Adrenal gland (tissue), 12 donors: ENCODE measurements around the gene RASD1. TPM values are rescaled to one million over a fixed set of nuclear protein-coding genes. Genes with fewer than 3 reads are reported as not detected.

Experiments used
- DNase-seq, 7 donors: peaks; one replicate each; pipeline ENCODE4 v3.0.0-alpha.2; 2019 to 2020
- H3K27ac ChIP-seq, 5 donors: fragments of 200-600 bp; sonication (generic) in 4 of 5; 1 replicate in 3 of 5; 2 replicates in 2 of 5; pipeline versions ENCODE4 v1.5.1 to v1.8.0; 2016 to 2020; ENCODE audit warnings: mild to moderate bottlenecking in 1 of 5
- H3K27me3 ChIP-seq: fragments of 200-600 bp; 2 replicates; pipeline ENCODE4 v1.8.0; 2021
- H3K36me3 ChIP-seq, 2 donors: fragments of 200-600 bp; replicated peaks in 1 of 2; 1 replicate in 1 of 2; 2 replicates in 1 of 2; pipeline versions ENCODE4 v1.5.1 to v1.8.0; 2018 to 2022
- H3K4me1 ChIP-seq, 2 donors: fragments of 200-600 bp; replicated peaks in 1 of 2; 1 replicate in 1 of 2; 2 replicates in 1 of 2; pipeline versions ENCODE4 v1.5.1 to v1.8.0; 2018 to 2021
- H3K4me3 ChIP-seq, 4 donors: fragments of 200-600 bp; sonication (generic) in 3 of 4; one replicate each; pipeline ENCODE4 v1.5.1; 2016 to 2018
- H3K9me3 ChIP-seq, 3 donors: fragments of 200-600 bp; sonication (generic) in 1 of 3; replicated peaks in 1 of 3; 1 replicate in 2 of 3; 2 replicates in 1 of 3; pipeline versions ENCODE4 v1.5.1 to v1.8.0; 2016 to 2021
- CTCF ChIP-seq, 6 experiments: fragments of 450-650 bp in 4 of 6; fragments of 200-600 bp in 2 of 6; sonication (generic) in 1 of 6; IDR thresholded peaks; 1 replicate in 5 of 6; 2 replicates in 1 of 6; pipeline versions ENCODE4 v1.5.1 to v1.8.0; 2016 to 2021; ENCODE audit warnings: antibody characterized with exemption in 6 of 6, mild to moderate bottlenecking in 2 of 6, moderate library complexity in 1 of 6
- POLR2A ChIP-seq, 2 donors: fragments of 450-650 bp; IDR thresholded peaks; one replicate each; pipeline ENCODE4 v1.6.1; 2017; ENCODE audit warnings: antibody characterized with exemption in 2 of 2, mild to moderate bottlenecking in 2 of 2, moderate library complexity in 1 of 2
- WGBS, 4 donors: extraction: QIAGEN DNeasy Blood & Tissue Kit in 2 of 4; methylation state at CpG; one replicate each; pipeline versions ENCODE4 v1.1.5 to v1.1.7; 2013 to 2017; 5-methylcytosine and 5-hydroxymethylcytosine counted together
- intact Hi-C, 2 donors: fragments of 100-400 bp; cut with DNase I; formaldehyde crosslinking; loops; one replicate each; pipeline versions ENCODE4 v1.14.1 to v1.15.0; 2022 to 2023
- polyA plus RNA-seq, 3 donors: library from polyadenylated mRNA; stranded (reverse); fragments of 200-250 nt in 2 of 3; fragments of 350-450 nt in 1 of 3; fragmentation: Illumina TruSeq in 1 of 3; extraction: RNeasy Lipid Tissue Mini Kit (QIAGEN cat#74804) in 1 of 3; gene quantifications; one replicate each; pipeline ENCODE4 v1.2.3, GENCODE V29; 2013 to 2014
- total RNA-seq, 9 donors: library from RNA; depleted of rRNA in 4 of 9; stranded (reverse); fragments of >200 nt in 4 of 9; fragments of 120-200 nt in 1 of 9; fragmentation: NEBNext Ultra II Directional in 1 of 9; extraction: Animal tissue kit (Norgen Biotek cat#: 25700) in 1 of 9; gene quantifications; one replicate each; pipeline versions ENCODE4 v1.1.0 to v1.2.4, GENCODE V29; 2013 to 2023
- donor health status: healthy with polysubstance abuse.
- donor health status: Bipolar disorder and iron deficiency.
- donor health status: DM: yes; HTN: yes; CAD: no.
- donor health status: DM: no; HTN: no; CAD: no.
- donor health status: DM: no; HTN: no; CAD: no.
- donor health status: DM: yes; HTN: yes; CAD: no.

The RASD1 gene
- total and polyA plus RNA-seq, 12 donors, result 4.5 to 134 (median 18.4) TPM

DNA sequence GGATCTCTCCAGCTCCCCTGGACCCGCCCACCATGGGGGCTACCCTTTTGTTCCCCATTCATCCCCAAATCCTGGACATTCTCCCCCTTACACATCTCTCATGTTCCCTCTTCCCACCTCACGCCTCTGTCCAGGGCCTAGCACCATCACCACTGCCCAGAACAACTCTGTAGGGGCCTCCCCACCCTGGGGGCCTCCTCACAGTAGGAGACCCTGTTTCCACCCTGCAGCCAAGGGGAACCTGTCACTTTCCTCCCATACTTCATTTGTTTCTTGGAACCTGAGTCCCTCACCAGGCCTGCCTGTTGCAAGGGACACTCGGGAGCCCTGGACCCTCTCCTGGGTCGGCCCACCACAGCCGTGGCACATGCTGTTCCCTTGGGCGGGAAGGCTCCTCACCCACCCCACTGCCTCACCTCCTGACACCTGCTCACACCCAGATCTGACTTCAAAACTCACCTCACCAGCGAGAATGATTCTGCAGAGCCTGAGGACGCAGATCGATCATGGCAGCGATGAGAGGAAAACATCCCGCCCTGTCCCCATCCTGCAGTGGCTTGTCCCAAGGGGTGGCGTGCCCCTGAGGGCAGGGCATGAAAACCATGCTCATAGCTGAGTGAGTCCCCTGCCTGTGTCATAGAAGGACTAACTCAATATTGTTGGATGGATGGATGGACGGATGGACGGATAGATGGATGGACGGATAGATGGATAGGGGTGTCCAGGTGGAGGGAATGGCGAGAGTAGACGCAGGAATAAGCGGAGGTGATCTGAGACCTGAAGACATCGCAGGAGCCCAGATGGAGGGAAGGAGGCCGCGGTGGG, 6.8 kb upstream of the RASD1 start:
- Histone ChIP-seq H3K27me3 (no peaks in the 10 kb centered on the region), H3K27ac (no peak overlapping the region), H3K36me3 (no peaks in the 10 kb centered on the region), H3K9me3 (no peaks in the 10 kb centered on the region), H3K4me1 (no peaks in the 10 kb centered on the region), H3K4me3 (no peak overlapping the region)
- WGBS, 4 donors, result 84 to 93% (median 90%) methylated on average over 16 to 21 of the region's 21 CpGs
- TF ChIP-seq CTCF (IDR thresholded peaks at IDR 0.05) (no peak), POLR2A (IDR thresholded peaks at IDR 0.05) (no peak)
- no peak for DNase-seq
- intact Hi-C loops, result no loop called here

- no peak for DNase-seq
- no peak overlapping the region for H3K27ac ChIP-seq
- H3K4me1 ChIP-seq, result peaks cover 0 to 6% of the 10 kb centered on the region in 2 donors
- no peak overlapping the region for H3K4me3 ChIP-seq
- TF ChIP-seq CTCF (IDR thresholded peaks at IDR 0.05) (no peak), POLR2A (IDR thresholded peaks at IDR 0.05) (no peak)
- no peaks in the 10 kb centered on the region for H3K27me3 ChIP-seq
- H3K36me3 ChIP-seq, result no peaks in the 10 kb centered on the region
- WGBS, 4 donors, result 67 to 74% (median 71%) methylated on average over 13 to 14 of the region's 14 CpGs
- intact Hi-C loops, result no loop called here
- no peaks in the 10 kb centered on the region for H3K9me3 ChIP-seq
These were observed 4.9 kb upstream of the RASD1 start for GRCh38 chr17:17500999-17501605.

DNA sequence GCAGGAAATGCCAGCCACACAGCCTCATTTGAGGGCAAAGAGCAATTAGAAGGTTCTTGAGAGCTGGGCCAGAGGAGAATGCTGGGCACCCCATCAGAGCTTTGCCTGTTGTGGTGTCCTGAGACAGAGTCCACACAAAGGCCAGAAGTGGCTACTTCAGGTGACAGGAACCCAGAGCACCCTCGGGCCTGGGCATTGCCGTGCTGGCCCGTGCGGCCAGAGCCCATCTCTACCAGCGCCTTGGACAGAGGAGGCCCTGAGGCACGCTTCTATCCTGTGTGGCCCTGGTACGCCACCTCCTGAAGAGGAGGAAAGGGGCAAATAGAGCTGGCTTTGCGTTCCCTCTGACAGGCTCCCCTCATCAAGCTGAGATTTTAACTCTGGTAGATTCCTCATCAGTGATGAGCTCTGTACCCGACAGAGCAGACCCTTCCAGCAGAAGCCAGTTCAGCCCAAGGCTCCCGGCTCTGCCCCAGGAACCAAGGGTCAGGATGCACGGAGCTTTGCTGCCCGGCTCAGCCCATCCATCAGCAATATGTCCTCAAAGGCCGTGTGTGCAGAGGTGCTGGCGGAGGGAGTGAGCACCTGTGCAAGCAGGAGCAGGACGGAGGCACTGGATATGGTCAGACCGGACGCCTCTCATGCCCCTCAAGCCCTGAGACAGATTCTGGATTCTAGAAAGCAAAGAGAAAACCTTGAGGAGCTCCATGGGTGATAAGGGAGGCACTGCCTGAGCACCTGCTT, 3.4 kb upstream of the RASD1 start:
- Histone ChIP-seq H3K27me3 (no peaks in the 10 kb centered on the region), H3K4me3 (no peak overlapping the region), H3K27ac (no peak overlapping the region), H3K36me3 (no peaks in the 10 kb centered on the region), H3K4me1 (peaks cover 8 to 19% of the 10 kb centered on the region in 2 donors), H3K9me3 (no peaks in the 10 kb centered on the region)
- intact Hi-C loops, result loop anchor here in 1 of 2 donors (5.0 kb wide), 1 partner anchor 147 kb away; no protein-coding TSS in a partner anchor
- DNase-seq, result no peak
- no peak for TF ChIP-seq CTCF (IDR thresholded peaks at IDR 0.05)
- TF ChIP-seq POLR2A (IDR thresholded peaks at IDR 0.05), result no peak
- WGBS, 4 donors, result 74 to 86% (median 83%) methylated on average over 13 to 17 of the region's 17 CpGs
